Natural killer cell (primary cell): ENCODE results near the gene CSMD2. TPM values are rescaled to one million over a fixed set of nuclear protein-coding genes. Genes with fewer than 3 reads are reported as not detected.

Source experiments
- ATAC-seq, 3 donors: fragments of 150-1000 bp in 2 of 3; fragments of 200-7000 bp in 1 of 3; cut with Tn5 transposase; 1 replicate in 1 of 3; 2 replicates in 2 of 3; pipeline ENCODE4 v1.10.0; 2021; ENCODE audit warnings: mild to moderate bottlenecking in 2 of 3, moderate library complexity in 2 of 3
- DNase-seq, 2 donors: peaks; one replicate each; pipeline versions ENCODE4 v3.0.0 to v3.0.0-alpha.2; 2013 to 2021; ENCODE audit warnings: mixed read lengths in 1 of 2
- H3K27ac ChIP-seq: one replicate; pipeline ENCODE4 v1.5.1; 2013; ENCODE audit warnings: mild to moderate bottlenecking, low read length
- H3K27me3 ChIP-seq: one replicate; pipeline ENCODE4 v1.6.1; 2013; ENCODE audit warnings: low read length; ENCODE audit not compliant: control insufficient read depth, insufficient read depth
- H3K36me3 ChIP-seq: one replicate; pipeline ENCODE4 v1.6.1; 2013; ENCODE audit warnings: low read length; ENCODE audit not compliant: control insufficient read depth, insufficient read depth
- H3K4me1 ChIP-seq: one replicate; pipeline ENCODE4 v1.6.1; 2013; ENCODE audit warnings: low read length; ENCODE audit not compliant: control insufficient read depth, insufficient read depth
- H3K4me3 ChIP-seq: one replicate; pipeline ENCODE4 v1.5.1; 2013; ENCODE audit warnings: low read length
- H3K9me3 ChIP-seq: one replicate; pipeline ENCODE4 v1.6.1; 2013; ENCODE audit warnings: low read length; ENCODE audit not compliant: control insufficient read depth, insufficient read depth
- H3K27ac Mint-ChIP-seq, 2 donors: one replicate each; pipeline ENCODE4 v1.8.0; 2022; ENCODE audit warnings: mild to moderate bottlenecking in 2 of 2, mixed read lengths in 2 of 2, moderate library complexity in 1 of 2
- H3K27me3 Mint-ChIP-seq, 2 donors: one replicate each; pipeline ENCODE4 v1.8.0; 2022; ENCODE audit warnings: low read depth in 2 of 2, mixed read lengths in 2 of 2
- H3K36me3 Mint-ChIP-seq: one replicate; pipeline ENCODE4 v1.8.0; 2022; ENCODE audit warnings: mixed read lengths
- H3K4me1 Mint-ChIP-seq, 2 donors: one replicate each; pipeline ENCODE4 v1.8.0; 2022; ENCODE audit warnings: mixed read lengths in 2 of 2
- H3K4me3 Mint-ChIP-seq: one replicate; pipeline ENCODE4 v1.8.0; 2022; ENCODE audit warnings: mild to moderate bottlenecking, moderate library complexity, mixed read lengths
- H3K9me3 Mint-ChIP-seq, 2 donors: one replicate each; pipeline ENCODE4 v1.8.0; 2022; ENCODE audit warnings: mixed read lengths in 2 of 2
- CTCF ChIP-seq: fragments of 200-600 bp; IDR thresholded peaks from one replicate; pipeline ENCODE4 v1.8.0; 2022; ENCODE audit warnings: antibody characterized with exemption
- WGBS: methylation state at CpG from one replicate; pipeline ENCODE4 v1.1.7; 2013; ENCODE audit warnings: missing lambda C conversion rate; ENCODE audit not compliant: insufficient coverage; 5-methylcytosine and 5-hydroxymethylcytosine counted together
- intact Hi-C: fragments of 100-400 bp; cut with micrococcal nuclease; formaldehyde crosslinking; loops from one replicate; pipeline ENCODE4 v1.14.2; 2022
- total RNA-seq, 4 donors: library from RNA; stranded (reverse); fragments of 120-200 nt in 1 of 4; gene quantifications; one replicate each; pipeline versions ENCODE4 v1.2.3 to v1.2.4, GENCODE V29; 2013 to 2022

Gene CSMD2
- total RNA-seq, 3 donors from 2014 or later (not counting 1 experiment from before 2014, with no cell fraction given), result not detected

- WGBS, result 91% methylated on average over 4 of the region's 4 CpGs
- no peaks in the 10 kb centered on the region for H3K4me1 Mint-ChIP-seq
- no peak for TF ChIP-seq CTCF
- H3K9me3 ChIP-seq, result no peaks in the 10 kb centered on the region
- H3K36me3 Mint-ChIP-seq, result no peaks in the 10 kb centered on the region
- H3K4me3 ChIP-seq, result no peak overlapping the region
- H3K9me3 Mint-ChIP-seq, result peaks cover 0 to 2% of the 10 kb centered on the region in 2 donors
- no peak overlapping the region for H3K27ac Mint-ChIP-seq
- intact Hi-C loops, result no loop called here
- no peaks in the 10 kb centered on the region for H3K27me3 ChIP-seq
- ATAC-seq (no peak), DNase-seq (no peak)
- H3K4me3 Mint-ChIP-seq, result no peak overlapping the region
- H3K36me3 ChIP-seq, result no peaks in the 10 kb centered on the region
- H3K4me1 ChIP-seq, result no peaks in the 10 kb centered on the region
- H3K27ac ChIP-seq, result no peak overlapping the region
- H3K27me3 Mint-ChIP-seq, result peaks cover 4 to 5% of the 10 kb centered on the region in 2 donors
Observed at GRCh38 chr1:34078383-34078782, 86.6 kb downstream of the CSMD2 start.

GRCh38 chr1:34075576-34075975 is 89.5 kb downstream of the CSMD2 start:
- 79% methylated on average over 6 of the region's 7 CpGs for WGBS
- Mint-ChIP-seq H3K4me3 (no peak overlapping the region), H3K4me1 (no peaks in the 10 kb centered on the region)

GRCh38 chr1:34073028-34073695 is 91.9 kb downstream of the CSMD2 start:
- no peaks in the 10 kb centered on the region for H3K4me1 ChIP-seq
- no peak for TF ChIP-seq CTCF
- Mint-ChIP-seq H3K4me1 (peaks cover 0 to 7% of the 10 kb centered on the region in 2 donors), H3K27me3 (peaks cover 13 to 16% of the 10 kb centered on the region in 2 donors), H3K4me3 (no peak overlapping the region), H3K9me3 (no peaks in the 10 kb centered on the region), H3K36me3 (no peaks in the 10 kb centered on the region), H3K27ac (no peak overlapping the region)
- 64% methylated on average over 1 of the region's 3 CpGs for WGBS
- no peaks in the 10 kb centered on the region for H3K9me3 ChIP-seq
- no peaks in the 10 kb centered on the region for H3K36me3 ChIP-seq
- intact Hi-C loops, result no loop called here
- no peak overlapping the region for H3K27ac ChIP-seq
- DNase-seq (no peak), ATAC-seq (no peak)
- no peaks in the 10 kb centered on the region for H3K27me3 ChIP-seq
- no peak overlapping the region for H3K4me3 ChIP-seq

More at GRCh38 chr1:34075576-34075975, 89.5 kb downstream of the CSMD2 start:
- intact Hi-C loops, result no loop called here
- no peak for DNase-seq
- ATAC-seq, result no peak
- Mint-ChIP-seq H3K9me3 (peaks cover 0 to 2% of the 10 kb centered on the region in 2 donors), H3K36me3 (no peaks in the 10 kb centered on the region), H3K27me3 (peaks cover 5 to 12% of the 10 kb centered on the region in 2 donors), H3K27ac (no peak overlapping the region)
- Histone ChIP-seq H3K4me1 (no peaks in the 10 kb centered on the region), H3K4me3 (no peak overlapping the region), H3K36me3 (no peaks in the 10 kb centered on the region), H3K27ac (no peak overlapping the region), H3K9me3 (no peaks in the 10 kb centered on the region), H3K27me3 (no peaks in the 10 kb centered on the region)
- TF ChIP-seq CTCF, result no peak
